T-helper 22 cell (primary cell): Measurements from ENCODE around the gene ERFE.
"Not testable (repeated sequence)": the region's sequence is repeated elsewhere in the genome, so short reads cannot be mapped to it uniquely, and the experiment has no call there.

Experiments
- DNase-seq: peaks from one replicate; pipeline ENCODE4 v3.0.0-alpha.2; 2020; ENCODE audit warnings: low read depth

The ERFE gene

DNA sequence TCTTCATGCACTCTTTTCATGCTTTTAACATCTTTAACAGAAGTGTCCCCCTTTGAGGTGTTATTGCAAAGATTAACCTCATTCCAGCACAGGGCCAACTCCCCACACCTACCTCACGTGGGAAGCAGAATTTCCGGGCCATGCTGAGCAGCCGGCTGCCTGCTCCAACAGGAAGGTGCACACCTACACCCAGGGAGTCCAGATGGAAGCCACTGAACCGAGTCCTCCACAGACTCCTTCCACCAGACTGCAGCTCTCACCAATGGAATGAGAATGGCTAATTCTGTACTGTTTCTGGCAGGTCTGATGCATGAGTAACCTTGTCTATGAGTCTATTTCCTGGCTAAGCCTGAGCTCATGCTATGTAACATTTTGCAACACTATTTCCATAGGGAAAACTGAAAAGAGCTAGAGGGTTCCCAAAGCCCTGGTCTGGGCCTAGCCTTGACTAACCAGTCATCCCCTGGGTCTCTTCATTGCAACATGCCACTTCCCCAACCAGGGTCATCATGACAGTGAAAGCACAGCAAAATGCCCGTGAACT, 11.0 kb downstream of the ERFE start:
- no peak for DNase-seq

DNA sequence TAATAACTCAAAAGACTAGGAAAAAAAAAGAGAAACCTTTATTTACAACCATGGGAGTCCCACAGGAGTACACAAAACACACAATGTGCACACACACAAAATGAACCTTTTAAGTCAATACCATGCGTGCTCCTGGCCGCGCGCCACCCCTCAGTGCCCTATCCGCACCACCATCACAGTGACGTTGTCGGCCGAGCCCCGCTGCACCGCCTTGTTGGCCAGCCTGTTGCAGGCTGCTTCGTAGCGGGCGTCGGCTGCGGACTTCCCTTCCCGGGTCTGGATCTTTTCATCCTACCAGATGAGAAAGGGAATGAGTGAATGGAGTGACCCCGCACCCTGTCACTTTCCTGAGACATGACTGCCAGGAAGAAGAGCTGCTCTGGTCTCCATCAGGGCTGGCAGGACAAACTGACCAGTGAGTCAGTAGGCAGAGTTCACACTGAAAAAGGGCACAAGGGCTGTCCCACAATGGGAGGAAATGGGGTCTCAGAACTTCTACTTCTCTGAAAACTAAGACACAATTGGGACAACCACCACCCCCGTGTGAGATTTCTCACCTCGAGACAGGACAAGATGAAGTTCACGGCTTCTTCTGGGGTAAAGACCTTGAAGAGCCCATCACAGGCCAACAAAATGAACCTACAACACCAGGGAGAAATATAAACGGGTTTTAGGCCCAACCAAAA, 11.8 kb downstream of the ERFE start:
- no peak for DNase-seq

DNA sequence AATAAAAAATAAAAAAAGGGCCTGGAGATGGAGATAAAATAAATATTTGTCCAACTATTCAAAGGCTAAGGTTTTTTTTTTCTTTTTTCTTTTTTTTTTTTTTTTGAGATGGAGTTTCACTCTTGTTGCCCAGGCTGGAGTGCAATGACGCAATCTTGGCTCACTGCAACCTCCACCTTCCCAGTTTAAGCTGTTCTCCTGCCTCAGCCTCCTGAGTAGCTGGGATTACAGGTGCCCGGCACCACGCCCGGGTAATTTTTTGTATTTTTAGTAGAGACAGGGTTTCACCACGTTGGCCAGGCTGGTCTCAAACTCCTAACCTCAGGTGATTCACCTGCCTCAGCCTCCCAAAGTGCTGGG, 12.3 kb downstream of the ERFE start:
- DNase-seq = not testable (repeated sequence)

GRCh38 chr2:238171575-238172187, 12.9 kb downstream of the ERFE start:
- no peak for DNase-seq

DNA sequence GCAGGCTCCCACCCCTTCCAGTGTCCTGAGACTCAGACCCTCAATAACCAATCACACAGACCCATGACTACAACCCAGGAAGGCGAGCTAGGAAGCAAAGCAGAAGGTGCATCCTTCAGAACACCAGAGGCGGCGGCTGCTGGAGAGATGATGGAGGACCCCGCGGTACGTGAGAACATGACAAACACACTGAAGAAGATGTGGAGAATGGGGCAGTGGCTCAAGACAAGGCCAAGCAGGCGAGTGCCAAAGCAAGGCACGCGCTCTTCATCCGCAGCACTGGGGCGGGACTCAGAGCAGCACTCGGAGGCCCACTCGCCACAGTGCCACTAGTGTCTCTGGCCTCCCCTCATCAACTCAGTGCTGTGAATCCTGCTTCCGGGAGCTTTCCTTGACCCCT, 13.7 kb downstream of the ERFE start:
- DNase-seq = no peak

DNA sequence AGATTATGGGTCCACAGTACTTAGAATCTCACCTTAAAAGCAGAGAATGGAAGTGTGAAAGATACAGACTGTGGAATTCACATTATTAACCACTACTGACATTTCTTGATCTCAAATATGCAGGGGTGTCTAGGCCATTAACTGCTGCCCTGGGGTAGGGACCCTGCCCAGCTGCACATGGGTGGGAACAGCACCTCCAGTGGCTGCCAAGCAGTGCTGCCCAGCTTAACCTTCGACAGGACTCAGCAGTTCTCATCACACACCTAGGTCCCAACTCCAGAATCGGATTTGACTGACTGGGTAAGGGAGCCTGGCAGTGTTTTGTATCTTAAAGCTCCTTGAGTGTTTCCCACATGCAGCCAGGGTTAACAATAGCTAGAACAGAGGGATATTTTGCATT, 14.9 kb downstream of the ERFE start:
- DNase-seq = no peak

GRCh38 chr2:238174291-238174690, 15.5 kb downstream of the ERFE start:
- DNase-seq = no peak

- DNase-seq = no peak
Observed at GRCh38 chr2:238174701-238175100, 15.9 kb downstream of the ERFE start.

DNA sequence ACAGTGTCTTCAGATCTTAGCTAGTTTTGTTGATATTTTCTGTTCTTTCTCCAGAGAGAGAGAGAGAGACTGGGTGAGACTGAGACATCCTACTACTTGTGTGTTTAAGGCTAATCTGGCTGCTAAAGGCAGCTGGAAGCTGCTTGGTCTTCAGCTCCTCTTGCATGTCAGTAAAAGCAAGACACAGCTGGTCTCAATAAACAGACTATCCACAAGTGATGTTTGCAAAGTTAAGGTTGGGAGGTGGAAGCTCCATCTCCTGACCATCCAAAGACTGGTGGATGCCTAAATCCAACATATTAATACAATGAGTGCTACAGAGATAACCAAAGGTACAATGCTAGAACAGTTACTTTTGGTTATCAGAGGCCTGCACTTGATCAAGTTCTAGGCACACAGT, 17.8 kb downstream of the ERFE start:
- no peak for DNase-seq

- DNase-seq = no peak
Observed at GRCh38 chr2:238180554-238180953, 21.8 kb downstream of the ERFE start.

DNA sequence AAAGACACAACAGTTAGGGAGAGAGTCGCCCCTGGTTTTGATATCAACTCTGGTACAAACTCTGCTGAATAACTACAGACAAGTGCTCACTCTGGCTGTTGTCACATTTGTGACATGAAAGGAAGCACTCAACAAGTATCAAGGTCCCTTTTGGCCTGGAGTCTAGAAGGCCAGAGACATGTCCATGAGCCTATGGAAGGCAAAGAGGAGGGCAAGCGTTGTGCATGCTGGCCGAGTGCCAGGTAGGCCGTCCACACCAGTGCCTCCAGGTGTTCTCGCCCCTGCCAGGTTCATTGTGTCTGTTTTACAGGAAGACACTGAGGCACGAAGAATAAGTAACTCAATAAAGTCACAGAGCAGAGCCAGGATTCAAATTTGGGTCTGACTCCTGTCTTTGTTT, 23.6 kb downstream of the ERFE start:
- DNase-seq = no peak

DNA sequence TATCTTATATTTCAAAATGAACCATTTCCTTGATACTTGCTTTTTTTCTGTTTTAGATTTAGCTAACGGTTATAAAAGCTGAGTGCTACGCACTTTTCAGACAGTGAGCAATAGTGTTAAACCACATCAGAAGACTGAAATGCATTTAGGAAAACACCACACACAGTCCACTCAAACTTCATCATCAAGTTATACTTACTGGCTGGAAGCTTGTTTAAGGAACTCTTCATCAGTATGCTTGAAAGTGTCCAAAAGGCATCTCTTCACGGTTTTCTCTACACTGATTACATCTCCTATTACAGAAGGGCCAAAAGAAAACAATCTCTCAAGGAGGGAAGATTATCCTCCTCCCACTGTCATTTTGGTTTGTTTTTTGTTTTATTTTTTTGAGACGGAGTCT, 25.1 kb downstream of the ERFE start:
- DNase-seq = no peak

GRCh38 chr2:238187618-238188548, 29.1 kb downstream of the ERFE start:
- no peak for DNase-seq

DNA sequence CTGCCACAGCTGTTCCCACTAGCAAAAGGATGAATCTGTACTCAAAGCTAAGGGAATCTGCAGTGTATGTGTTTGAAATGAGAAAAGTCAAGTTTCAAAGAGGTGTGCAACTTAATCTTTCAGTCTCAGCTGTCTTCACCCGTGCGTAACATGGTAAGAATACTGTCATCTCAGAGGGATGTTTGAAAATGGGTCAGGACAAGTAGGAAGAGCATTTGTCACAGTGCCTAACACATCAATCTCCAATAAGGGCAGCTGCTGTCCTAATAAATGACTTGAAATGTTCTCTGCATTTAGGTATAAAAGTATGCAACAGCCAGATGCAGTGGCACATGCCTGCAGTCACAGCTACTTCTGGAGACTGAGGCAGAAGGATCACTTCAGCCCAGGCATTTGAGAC, 31.7 kb downstream of the ERFE start:
- no peak for DNase-seq

GRCh38 chr2:238202326-238203093, 43.7 kb downstream of the ERFE start:
- DNase-seq = no peak

- peak; percentile 84 for DNase-seq
Observed at GRCh38 chr2:238203094-238203972, 44.6 kb downstream of the ERFE start, which contains the start of gene ILKAP. Gene ILKAP, minus strand, starts transcription at chr2:238203695. Its CDS starts 142 bp downstream, at chr2:238203553.

DNA sequence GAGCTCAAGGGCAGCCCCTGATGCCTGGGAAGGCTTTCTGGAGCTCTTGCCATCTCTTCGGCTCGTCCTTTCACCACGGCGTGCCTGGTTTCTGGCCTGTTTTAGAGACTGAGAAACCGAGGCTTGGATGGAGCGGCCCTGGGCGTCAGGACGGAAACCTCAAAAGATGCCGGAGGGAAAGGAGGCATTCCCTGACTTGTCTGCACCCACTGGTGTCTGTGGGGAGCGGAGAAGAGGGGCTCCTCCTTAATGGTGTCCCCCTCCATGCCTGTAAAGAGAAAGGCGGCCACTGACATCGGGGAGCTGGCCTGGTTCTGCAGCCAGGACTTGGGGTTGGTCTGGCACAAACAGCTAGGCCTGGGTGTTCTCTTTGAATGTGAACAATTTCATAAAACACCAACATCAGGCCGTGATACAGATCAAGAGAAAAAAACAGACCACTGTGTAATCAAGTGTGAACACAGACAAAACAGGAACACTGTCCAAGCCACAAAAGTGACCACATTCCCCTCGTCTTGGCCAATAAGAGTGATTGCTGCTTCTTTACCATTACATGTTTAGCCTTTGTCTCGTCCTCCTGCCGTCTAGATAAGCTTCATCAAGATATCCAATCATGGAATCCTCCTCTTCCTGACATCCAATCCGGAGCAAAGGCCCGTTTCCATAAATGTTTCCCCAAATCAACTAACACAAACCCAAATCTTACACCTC, 45.4 kb downstream of the ERFE start:
- DNase-seq = no peak

DNA sequence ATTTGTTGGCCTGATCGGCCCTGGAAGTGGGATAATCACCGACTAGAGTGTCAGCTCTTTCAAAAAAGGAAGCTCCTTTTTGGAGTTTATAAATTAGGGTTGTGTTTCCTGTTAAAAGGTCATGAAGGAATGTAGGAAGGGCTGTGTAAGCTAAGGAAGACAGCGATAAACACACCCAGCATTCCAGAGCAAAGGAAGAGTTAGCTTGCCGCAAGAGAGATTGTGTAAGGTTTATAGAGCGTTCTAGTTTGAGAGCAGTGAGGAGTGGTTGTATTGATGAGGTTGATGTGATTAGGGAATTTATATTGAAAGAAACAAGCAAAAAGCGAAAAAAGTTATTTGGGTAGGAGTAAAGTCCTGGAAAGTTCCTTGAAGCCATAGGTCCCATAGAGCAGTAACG, 48.2 kb downstream of the ERFE start:
- no peak for DNase-seq

DNA sequence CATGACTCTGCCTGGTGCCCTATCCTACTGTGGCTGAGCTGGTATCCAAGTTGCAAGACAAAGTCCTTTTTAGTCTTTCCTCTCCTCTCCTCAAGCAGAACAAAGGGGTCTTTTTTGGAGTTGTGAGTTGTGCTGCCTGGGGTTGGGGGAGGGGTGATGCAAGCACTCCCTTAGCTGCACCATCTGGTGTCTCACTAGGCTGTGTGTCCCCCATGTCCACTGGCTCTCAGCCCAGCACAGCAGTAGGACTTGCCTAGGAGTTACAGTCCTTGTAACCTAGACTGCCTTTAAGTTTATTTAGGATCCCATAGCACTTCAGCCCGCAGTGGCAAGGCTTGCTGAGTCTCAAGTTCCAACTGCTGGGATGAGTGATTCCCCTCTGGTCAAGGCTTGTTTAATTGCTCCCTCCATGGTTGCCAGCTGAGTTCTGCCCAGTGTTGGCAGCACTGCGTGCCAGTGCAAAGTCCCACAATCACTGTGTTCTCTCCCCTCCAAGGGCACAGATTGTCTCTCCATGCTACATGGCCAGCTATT, 57.9 kb downstream of the ERFE start:
- no peak for DNase-seq
